GM10248 (cell line): Measurements from ENCODE around the gene PRB2.
"Not testable (repeated sequence)": the region's sequence is repeated elsewhere in the genome, so short reads cannot be mapped to it uniquely, and the experiment has no call there.

Experiments
- CTCF ChIA-PET: fragments of 300-600 bp; sonication (Branson Sonifier 250); formaldehyde crosslinking; extraction: SDS; loops from one replicate; lab custom pipeline; 2021; ENCODE audit warnings: antibody characterized with exemption; lab: Yijun Ruan, JAX
- POLR2A ChIA-PET: fragments of 350-650 bp; sonication (Branson Sonifier 250); formaldehyde crosslinking; extraction: SDS; loops from one replicate; lab custom pipeline; 2020; ENCODE audit warnings: antibody characterized with exemption; lab: Yijun Ruan, JAX
- DNase-seq: peaks from one replicate; pipeline ENCODE4 v3.0.0; 2012; ENCODE audit errors: extremely low spot score
- TF ChIP-seq, protein P1 (sequence below): IDR thresholded peaks from 2 replicates; pipeline ENCODE4 v1.5.1; 2012; ENCODE audit warnings: mild to moderate bottlenecking, low read depth; ENCODE audit errors: extremely low read depth, missing control alignments, control extremely low read depth

PRB2 gene

DNA sequence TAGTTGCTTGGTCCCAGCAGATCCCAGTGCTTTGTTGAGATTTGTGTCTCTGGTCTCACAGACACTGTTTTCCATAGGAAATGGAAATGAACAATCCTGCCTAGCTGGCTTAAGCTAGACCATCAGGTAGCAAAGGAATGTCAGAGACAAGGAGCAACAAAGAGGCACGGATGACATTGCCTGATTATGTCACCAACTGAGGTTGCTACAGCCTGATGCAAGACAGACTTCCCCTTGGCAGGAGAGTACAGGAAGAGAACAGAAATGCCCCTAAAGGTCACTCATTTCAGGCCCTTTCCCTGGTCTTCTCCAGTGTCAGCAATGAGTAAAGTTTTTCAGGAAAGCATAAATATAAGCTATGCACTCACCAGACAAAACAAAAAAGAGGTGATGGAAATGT lies 2.0 kb upstream of the PRB2 start:
- no peak for DNase-seq
- ChIA-PET CTCF (no interaction called here), POLR2A (no interaction called here)
- TF ChIP-seq, protein P1, sequence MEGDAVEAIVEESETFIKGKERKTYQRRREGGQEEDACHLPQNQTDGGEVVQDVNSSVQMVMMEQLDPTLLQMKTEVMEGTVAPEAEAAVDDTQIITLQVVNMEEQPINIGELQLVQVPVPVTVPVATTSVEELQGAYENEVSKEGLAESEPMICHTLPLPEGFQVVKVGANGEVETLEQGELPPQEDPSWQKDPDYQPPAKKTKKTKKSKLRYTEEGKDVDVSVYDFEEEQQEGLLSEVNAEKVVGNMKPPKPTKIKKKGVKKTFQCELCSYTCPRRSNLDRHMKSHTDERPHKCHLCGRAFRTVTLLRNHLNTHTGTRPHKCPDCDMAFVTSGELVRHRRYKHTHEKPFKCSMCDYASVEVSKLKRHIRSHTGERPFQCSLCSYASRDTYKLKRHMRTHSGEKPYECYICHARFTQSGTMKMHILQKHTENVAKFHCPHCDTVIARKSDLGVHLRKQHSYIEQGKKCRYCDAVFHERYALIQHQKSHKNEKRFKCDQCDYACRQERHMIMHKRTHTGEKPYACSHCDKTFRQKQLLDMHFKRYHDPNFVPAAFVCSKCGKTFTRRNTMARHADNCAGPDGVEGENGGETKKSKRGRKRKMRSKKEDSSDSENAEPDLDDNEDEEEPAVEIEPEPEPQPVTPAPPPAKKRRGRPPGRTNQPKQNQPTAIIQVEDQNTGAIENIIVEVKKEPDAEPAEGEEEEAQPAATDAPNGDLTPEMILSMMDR: no peak

DNA sequence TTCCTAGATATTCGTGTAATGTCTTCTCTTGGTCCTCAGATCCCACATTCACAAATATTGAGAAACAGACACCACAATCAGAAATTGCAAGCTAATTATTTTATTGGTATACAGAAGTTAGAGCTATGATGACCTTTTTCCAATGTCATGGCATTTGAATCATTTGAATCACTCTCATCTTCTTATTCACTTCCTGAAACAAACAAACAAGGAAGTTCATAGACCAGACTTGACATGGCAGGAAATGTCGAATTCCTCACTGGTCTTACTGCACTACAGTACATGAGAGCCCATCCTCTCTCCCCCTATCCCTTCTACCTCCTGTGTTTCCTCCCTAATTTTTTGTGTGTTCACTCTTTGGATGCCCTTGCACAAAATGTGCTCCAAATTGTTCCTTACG lies 3.9 kb downstream of the PRB2 start:
- POLR2A ChIA-PET, DNase-seq, CTCF ChIA-PET: not testable (repeated sequence)

- POLR2A ChIA-PET, CTCF ChIA-PET, DNase-seq: not testable (repeated sequence)
Measured at GRCh38 chr12:11377420-11377819, 17.9 kb downstream of the PRB2 start.

GRCh38 chr12:11361151-11361550 lies 34.2 kb downstream of the PRB2 start:
- DNase-seq: no peak
- TF ChIP-seq, protein P1: no peak
- ChIA-PET POLR2A (no interaction called here), CTCF (interaction anchor here (0.9 kb wide), 1 partner anchor 19 kb away, joined by 3 read pairs; no protein-coding TSS in a partner anchor)

DNA sequence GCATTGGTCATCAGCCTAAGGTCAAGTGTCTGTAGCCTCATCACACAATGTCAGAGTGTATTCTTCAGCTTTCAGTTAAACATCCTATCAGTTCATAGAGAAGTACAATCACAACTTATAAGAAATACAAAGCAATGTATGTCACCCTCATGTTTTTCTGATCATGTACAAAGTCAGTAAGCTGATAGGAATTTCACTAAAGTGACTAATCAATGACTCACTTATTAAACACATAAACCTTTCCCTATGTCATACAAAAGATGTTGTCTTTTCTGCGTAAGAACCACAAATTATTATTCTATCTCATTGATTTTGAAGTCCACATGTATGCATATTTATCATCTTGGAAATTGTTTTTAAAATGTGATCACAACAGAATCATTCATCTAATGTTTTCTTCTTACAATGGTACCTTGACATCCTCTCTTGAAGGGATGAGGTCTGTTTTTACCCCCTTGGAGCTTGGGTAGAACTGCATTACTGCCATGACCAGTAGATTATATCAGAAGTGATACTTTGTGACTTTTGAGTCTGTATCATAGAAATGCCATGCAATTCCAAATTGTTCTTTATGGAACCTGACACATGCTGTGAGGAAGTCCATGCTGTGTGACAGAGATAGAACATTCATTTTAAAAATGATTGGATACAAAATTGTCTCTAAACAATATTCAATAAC lies 35.0 kb downstream of the PRB2 start:
- POLR2A ChIA-PET: not testable (repeated sequence)

DNA sequence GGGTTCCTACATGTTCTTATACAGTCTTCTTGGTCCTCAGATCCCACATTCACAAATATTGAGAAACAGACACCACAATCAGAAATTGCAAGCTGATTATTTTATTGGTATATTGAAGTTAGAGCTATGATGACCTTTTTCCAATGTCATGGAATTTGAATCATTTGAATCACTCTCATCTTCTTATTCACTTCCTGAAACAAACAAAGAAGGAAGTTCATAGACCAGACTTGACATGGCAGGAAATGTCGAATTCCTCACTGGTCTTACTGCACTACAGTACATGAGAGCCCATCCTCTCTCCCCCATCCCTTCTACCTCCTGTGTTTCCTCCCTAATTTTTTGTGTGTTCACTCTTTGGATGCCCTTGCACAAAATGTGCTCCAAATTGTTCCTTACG lies 43.6 kb downstream of the PRB2 start:
- POLR2A ChIA-PET, DNase-seq, CTCF ChIA-PET: not testable (repeated sequence)

More for the DNA sequence above, 35.0 kb downstream of the PRB2 start:
- DNase-seq: not testable (repeated sequence)
- CTCF ChIA-PET: interaction anchor here (0.9 kb wide), 1 partner anchor 20 kb away, joined by 3 read pairs; no protein-coding TSS in a partner anchor

DNA sequence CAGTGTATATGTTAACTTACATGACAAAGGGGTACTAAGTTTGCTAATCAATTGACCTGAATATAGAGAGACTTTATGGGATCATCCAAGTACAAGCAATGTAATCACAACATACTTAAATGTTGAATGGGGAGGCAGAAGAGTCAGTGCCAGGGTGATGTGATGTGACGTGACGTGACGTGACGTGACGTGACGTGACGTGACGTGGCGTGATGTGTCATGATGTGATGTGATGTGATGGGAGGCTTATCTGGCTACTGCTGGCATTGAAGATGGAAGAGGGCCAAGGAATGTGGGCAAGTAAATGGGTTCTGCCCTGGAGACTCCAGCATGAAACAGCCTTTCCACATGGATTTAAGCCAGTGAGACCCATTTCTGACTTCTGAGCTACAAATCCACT lies 46.9 kb downstream of the PRB2 start:
- TF ChIP-seq, protein P1: no peak
- no peak for DNase-seq
- ChIA-PET POLR2A (no interaction called here), CTCF (no interaction called here)

GRCh38 chr12:11347810-11348209 lies 47.6 kb downstream of the PRB2 start:
- no peak for DNase-seq
- CTCF ChIA-PET: no interaction called here
- TF ChIP-seq, protein P1: no peak
- POLR2A ChIA-PET: no interaction called here

GRCh38 chr12:11344500-11344899 lies 50.9 kb downstream of the PRB2 start:
- CTCF ChIA-PET: no interaction called here
- POLR2A ChIA-PET: no interaction called here
- no peak for DNase-seq
- TF ChIP-seq, protein P1: no peak
